HG03521 (cell line): ENCODE results near the gene CCM2.
A peak's percentile ranks its signal among the peaks of the same experiment; 100 is the strongest.
"Not testable (repeated sequence)": the region's sequence is repeated elsewhere in the genome, so short reads cannot be mapped to it uniquely, and the experiment has no call there.

Experiments
- ATAC-seq: cut with Tn5 transposase; IDR thresholded peaks from one replicate; pipeline ENCODE4 v1.9.1; 2021; ENCODE audit warnings: mild to moderate bottlenecking, moderate library complexity; ENCODE audit not compliant: unreplicated experiment

CCM2 gene

GRCh38 chr7:44999245-45000092 lies 532 bp upstream of the CCM2 start:
- peak; percentile 80 for ATAC-seq

DNA sequence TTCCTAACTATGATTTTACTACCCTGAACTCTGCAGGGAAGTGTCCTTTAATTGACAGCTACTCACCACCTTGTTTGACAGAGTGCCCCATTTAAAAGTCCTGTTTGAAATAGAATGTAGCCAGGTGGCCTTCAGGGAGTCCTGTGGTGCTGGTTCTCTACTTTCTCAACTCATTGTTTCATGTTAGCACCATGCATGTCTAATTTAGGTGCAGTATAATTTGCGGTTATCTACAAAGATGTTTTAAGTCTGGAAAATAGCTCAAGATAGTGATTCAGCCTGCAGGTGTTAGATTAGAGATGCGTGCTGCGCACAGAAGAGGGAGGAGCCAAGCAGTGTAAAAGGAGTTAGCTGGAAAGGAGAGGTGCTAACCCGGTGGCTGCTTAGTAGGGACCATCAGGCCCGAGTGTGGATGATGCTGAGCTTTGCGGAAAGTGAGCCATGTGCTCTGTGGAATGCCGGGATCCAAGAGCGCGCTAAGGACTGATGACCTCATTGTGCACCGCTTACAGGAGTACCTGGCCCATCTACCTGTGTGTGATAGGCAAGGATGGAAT lies 1.2 kb downstream of the CCM2 start:
- ATAC-seq: no peak

DNA sequence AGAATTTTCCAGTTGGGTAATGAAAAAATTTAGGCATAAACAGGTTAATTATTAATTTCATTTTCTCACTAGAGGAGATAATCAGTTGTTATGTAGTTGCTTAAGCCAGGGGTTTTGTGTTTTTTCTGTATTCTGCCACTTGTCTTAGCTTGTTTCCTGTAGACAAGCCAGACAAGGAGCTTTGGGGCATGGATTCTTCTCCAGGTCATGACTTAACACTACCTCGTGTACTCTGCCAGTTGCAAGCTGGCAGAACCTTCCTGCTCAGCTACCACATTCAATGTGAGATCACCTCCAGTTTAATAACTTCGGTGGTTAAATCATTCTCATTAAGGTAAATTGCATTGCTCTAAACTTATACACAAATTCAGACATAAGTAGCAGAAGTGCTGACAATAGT lies 1.8 kb downstream of the CCM2 start:
- no peak for ATAC-seq

DNA sequence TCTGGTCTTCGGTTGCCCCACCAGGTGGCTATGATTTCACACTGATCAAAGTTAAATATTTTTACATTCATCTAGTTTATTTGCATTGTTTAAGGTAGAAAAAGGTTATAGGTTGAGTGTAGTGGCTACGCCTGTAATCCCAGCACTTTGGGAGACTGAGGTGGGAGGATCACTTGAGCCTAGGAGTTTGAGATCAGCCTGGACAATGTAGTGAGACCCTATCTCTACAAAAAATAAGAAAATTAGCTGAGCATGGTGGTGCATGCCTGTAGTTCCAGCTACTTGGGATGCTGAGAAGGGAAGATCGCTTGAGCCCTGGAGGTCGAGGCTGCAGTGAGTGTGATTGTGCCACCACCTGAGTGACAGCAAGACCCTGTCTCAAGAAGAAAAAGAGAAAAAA lies 3.8 kb downstream of the CCM2 start:
- ATAC-seq: no peak

DNA sequence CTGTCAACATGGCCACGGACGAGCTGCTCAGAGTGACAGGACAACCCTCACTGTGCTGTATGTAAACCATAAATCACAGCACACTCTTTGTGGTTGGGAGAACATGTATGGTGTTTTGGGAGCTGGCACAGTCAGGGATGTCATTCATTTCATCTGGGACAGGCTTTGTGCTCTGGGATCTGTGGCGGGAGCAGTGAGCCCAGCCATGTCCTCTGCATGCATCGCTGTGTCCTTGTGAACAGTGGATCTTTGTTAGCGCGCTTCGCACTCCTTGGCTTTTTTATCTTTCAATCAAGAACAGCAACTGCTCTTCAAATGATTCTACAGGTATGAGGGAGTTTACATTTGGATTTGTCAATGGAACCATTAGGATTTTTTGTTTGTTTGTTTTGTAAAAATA lies 7.1 kb downstream of the CCM2 start:
- no peak for ATAC-seq

DNA sequence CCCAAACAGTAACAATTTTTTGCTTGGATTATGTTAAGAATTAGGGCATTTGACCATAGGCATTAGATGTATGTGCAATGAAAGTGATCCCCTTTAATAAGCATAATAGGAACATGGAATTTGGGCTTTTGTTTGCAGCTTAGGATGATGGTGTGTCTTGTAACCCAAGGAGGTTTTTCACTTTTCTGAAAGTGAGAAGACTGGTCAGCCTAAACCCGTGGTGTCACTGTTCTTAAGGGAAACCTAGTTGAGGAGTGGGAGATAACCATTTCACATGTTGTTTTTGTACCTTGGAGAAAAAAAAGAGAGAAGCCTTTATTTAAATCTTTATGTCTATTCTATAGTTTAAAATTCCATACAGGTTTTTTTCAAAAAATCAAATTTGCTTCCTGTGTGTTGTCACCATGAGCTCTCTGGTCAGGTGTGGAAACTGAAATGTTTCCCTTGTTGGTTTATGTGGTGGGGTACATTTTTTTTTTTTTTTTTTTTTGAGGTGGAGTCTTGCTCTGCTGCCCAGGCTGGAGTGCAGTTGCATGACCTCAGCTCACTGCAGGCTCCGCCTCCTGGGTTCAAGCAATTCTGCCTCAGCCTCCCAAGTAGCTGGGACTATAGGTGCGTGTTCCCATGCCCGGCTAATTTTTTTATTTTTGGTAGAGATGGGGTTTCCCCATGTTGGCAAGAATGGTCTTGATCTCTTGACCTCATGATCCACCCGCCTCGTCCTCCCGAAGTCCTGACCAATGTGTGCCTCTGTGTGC lies 7.7 kb downstream of the CCM2 start:
- ATAC-seq: peak; percentile 65

- no peak for ATAC-seq
These were observed 13.5 kb downstream of the CCM2 start for GRCh38 chr7:45013465-45013967.

DNA sequence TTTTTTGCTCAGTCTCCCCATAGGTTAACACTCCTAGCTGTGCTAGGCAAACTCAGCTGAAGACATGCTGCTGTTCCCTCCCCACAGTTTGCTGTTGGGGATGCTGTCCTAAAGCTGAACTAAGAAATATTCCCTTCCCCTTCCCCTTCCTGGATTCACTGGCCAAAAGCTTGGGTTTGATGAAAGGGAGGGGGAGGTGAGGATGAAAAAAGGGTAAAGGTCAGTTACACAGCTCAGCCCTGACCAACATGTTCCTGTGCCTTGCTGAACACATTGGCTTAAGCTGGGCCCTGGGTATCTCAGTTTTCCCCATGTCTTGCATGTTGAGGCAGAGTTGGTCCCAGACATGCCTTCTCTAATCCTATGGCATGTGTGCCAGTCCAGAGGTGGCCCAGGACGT lies 15.3 kb downstream of the CCM2 start:
- no peak for ATAC-seq

- no peak for ATAC-seq
These were observed 17.3 kb downstream of the CCM2 start for GRCh38 chr7:45017253-45017652.

DNA sequence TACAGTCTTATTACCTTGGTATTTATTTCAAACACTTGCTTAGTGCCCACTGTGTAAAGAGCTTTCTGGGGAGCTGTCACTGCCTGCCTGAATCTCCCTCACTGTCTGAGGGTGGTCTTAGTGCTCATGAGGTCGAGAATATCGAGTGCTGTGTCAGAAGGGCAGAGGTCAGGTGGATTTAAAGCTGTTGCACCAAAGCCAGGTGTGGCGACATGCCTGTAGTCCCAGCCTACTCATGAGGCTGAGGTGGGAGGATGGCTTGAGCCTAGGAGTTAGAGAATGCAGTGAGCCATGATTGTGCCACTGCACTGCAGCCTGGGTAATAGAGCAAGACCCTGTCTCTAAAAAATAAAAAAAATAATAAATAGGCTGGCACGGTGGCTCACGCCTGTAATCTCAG lies 20.9 kb downstream of the CCM2 start:
- no peak for ATAC-seq

- ATAC-seq: peak; percentile 56
These were observed 21.7 kb downstream of the CCM2 start for GRCh38 chr7:45021604-45022296.

- ATAC-seq: no peak
These were observed 24.2 kb downstream of the CCM2 start for GRCh38 chr7:45024126-45024744.

DNA sequence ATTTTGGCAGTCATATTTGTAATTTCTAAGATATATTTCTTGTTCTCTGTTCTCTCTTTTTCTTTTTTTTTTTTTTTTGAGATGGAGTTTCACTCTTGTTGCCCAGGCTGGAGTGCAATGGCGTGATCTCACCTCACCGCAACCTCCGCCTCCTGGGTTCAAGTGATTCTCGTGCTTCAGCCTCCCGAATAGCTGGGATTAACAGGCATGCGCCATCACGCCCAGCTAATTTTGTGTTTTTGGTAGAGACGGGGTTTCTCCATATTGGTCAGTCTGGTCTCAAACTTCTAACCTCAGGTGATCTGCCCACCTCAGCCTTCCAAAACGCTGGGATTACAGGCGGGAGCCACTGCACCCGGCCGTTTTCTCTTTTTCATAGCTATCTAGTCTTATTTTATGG lies 25.5 kb downstream of the CCM2 start:
- ATAC-seq: not testable (repeated sequence)

DNA sequence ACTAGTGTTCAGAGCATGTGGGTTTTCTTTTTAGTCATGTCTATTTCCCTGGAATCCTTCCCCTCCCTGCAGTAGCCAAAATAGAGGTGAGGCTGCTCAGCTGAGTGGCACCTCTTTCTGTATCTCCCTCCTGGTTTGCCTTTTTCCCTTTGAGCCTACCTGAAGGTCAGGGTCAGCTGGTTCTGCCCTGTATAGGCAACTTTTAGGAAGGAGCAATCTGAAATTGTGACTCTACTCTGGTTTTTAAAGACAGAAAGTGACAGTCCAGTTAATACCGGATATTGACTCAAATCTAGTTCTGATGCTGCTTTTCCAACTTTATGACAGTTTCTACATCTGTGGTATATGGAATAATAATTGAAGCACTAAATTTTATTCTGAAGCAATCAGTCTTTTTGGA lies 26.0 kb downstream of the CCM2 start:
- ATAC-seq: no peak

GRCh38 chr7:45026984-45027773 lies 27.2 kb downstream of the CCM2 start:
- peak; percentile 51 for ATAC-seq

- ATAC-seq: peak; percentile 20
These were observed 27.7 kb downstream of the CCM2 start for GRCh38 chr7:45027774-45028114.

GRCh38 chr7:45028138-45028919 lies 28.3 kb downstream of the CCM2 start:
- ATAC-seq: no peak

DNA sequence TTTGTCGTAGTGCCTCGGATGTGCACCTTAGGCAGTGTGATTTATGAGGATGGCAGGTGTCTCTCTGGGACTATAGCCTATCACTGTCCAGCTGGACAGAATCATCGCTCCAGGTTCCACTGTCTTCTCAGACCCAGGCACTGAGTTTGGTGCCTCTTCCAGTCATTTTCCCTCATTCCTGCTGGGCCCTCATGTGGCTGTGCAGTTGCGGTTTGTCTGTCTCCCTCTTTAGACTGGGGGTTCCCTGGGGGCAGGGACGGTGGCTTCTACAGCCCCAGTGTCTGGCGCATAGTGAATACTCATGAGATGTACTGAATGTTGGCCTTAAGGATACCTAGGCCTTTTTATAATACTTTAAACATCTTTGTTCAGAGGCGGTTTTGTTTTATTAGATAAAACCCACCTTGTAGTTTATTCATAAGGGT lies 28.9 kb downstream of the CCM2 start:
- no peak for ATAC-seq

- no peak for ATAC-seq
These were observed 31.8 kb downstream of the CCM2 start for GRCh38 chr7:45031829-45032228.
